Stimulated activated CD8-positive, alpha-beta memory T cell treated with anti-CD3 and anti-CD28 coated beads, Interleukin-4, amount 100 ng/mL, for 24 hours (primary cell): Measurements from ENCODE around the gene CAMTA1.

Experiments used
- DNase-seq: peaks from one replicate; pipeline ENCODE4 v3.0.0-alpha.2; 2020; ENCODE audit warnings: low read depth

CAMTA1 gene

DNA sequence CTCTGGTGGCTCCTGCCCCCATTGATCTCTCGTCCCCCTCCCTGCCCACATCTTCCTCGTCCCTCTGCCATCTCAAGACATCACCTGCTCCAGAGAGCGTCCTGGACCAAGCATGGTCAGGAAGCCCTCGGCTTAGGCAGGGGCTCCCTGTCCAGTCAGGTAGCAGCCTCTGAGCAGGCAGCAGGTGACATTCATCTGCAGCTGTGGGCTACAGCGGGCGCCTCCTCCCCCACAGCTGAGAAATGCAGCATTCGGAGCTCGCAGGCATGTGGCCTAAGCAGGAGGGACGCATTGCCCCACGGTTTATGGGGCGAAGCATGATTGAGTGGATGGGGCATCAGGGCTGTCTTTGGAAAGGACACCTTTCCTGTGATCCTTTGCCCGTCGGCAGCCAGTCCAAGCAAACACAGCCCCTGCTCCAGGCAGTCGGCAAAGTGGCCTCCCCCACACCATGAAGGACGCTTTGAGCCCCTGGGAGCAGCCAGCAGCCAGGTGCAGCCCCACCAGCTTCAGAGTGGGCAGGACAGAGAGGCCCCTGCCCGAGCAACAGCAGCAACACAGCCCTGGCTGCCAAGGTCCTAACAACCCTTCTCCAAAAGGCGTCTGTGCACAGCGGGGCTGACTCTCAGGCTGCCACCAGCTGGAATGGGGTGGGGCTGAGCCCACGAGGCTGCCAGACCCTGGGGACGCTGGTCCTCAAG, 751.8 kb downstream of the CAMTA1 start:
- no peak for DNase-seq

GRCh38 chr1:7538033-7538432, 752.8 kb downstream of the CAMTA1 start:
- DNase-seq = no peak

GRCh38 chr1:7538849-7539768, 753.9 kb downstream of the CAMTA1 start:
- no peak for DNase-seq

DNA sequence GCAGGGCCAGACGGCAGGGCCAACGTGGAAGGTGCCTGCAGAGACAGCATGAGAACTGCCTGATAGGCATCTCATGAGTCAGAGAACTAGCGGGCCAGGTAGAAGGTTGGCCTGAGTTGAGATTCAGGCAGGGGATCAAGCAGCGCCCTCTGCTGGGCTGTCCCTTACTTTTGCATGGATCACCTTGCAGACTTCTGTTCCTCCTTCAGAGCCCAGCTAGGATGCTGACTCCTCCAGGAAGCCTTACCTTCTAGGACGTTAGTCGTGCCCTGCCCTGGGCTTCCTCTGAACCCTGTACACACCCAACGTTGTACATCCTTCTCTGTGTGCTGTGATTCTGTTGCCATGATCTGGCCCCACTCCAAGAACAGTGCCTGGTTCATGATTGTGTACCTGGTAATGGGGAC, 754.5 kb downstream of the CAMTA1 start:
- DNase-seq = no peak

DNA sequence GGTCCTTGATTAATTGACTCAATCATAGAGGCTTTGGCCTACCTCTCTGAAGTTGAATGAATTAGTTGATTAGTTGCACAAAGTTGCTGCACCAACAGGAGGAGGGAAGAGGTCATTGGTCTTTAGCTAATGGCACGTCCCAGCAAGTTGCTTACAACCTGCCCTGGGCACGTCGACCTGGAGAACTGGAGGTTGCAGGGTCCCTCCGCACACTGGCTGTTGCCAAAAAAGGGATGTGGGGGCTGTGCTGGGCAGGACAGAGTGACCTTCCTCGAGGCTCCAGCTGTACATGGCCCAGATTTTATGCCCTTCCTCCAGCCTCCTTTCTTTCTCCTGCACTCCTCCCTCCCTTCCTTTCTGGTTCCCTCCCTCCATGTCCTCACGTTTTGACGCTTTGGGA, 755.6 kb downstream of the CAMTA1 start:
- DNase-seq = no peak

DNA sequence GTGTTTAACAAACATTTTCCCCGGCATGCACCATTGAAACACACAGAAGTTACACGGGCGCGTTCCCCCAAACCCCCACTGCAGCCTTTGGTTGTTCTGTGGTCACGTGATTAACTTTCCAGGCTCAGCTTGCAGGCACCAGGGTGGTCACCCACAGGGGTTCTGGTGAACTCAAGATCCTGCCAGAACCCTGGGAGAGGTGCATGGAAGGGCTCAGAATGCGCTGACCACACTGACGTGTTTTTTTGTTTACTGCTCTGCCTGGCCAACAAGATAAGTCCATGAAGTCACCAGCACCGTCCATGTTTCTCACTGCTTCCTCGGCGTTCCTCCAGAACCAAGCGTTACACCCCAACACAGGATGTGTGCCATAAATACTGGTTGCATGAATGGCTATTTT, 756.4 kb downstream of the CAMTA1 start:
- no peak for DNase-seq

DNA sequence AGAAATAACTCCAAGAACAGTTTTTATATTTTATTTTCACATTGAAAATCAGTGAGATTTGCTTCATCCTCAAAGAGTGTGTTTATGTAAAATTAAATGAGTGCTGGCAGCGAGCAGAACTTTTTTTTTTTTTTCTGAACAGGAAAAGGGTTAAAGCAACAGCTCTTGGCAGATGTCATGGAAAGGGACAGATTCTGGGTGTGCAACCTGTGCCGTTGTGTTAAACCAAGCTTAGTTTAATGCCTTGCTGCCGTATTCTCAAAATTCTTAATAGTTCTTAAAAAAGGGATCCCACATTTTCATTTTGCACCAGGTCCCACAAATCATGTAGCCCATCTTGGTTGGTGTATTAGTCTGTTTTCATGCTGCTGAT, 758.5 kb downstream of the CAMTA1 start:
- no peak for DNase-seq

DNA sequence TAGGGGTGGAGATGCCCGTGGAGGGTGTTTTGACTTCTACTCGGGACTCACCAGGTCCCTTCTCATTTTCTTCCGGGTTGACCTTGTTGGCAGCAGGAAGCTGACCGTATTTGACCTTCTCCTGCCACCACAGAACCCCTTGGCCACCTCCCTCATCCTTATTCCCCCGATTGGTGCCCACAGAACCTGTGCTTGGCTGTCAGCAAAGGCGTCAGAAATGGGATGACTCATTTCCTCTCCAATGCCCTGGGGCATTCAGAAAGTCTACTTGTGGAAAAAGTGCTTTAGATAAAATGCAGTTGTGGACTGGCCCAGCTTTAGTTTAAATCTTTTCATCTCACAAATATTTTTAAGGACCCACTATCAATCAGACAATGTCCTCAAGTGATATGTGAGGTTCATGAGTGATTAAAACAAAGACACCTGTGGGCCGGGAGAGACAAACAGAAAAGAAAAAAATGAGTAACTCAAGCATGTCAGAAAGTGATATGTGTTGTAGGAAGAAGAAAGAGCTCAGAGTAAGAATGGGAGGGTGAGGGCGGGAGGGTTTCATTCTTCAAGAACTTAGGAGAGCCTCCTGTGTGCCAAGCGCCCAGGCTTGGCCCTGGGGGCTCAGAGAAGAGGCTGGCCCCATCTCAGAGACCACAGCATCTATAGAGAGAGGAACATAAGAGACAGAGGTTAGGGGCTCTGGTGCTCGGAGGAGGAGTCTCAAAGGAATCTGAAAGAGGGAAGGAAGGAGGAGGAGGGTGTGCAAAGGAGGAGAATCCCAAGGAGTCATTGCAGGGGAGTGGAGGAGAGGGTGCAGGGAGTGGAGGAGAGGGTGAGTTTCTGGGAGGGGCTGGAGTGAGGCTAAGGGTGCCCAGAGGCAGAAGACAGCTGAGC, 764.3 kb downstream of the CAMTA1 start:
- peak; percentile 10 for DNase-seq

- no peak for DNase-seq
Measured at GRCh38 chr1:7550261-7550865, 765.1 kb downstream of the CAMTA1 start.

- no peak for DNase-seq
Measured at GRCh38 chr1:7550981-7551380, 765.7 kb downstream of the CAMTA1 start.

GRCh38 chr1:7551442-7551841, 766.2 kb downstream of the CAMTA1 start:
- DNase-seq = no peak

DNA sequence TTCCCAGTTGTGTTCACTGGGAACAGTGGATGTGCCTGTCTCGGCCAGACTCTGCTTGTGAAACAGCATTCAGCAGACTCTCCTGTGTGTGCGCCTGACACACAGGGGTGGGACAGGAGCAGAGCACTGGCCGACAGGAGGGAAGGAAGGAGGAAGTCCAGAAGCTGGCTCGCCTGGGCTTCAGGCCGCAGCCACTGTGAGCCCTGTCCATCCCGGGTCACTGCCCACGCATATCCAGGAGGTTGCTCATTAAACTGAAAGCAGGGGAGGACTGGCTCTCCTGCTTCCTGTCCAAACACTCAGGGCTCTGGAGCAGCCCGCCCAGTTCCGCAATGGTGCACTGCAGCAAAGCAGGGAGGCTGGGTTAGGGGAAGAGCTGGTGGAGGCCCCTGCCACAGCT, 767.1 kb downstream of the CAMTA1 start:
- DNase-seq = no peak

- no peak for DNase-seq
Measured at GRCh38 chr1:7553042-7553690, 767.9 kb downstream of the CAMTA1 start.

DNA sequence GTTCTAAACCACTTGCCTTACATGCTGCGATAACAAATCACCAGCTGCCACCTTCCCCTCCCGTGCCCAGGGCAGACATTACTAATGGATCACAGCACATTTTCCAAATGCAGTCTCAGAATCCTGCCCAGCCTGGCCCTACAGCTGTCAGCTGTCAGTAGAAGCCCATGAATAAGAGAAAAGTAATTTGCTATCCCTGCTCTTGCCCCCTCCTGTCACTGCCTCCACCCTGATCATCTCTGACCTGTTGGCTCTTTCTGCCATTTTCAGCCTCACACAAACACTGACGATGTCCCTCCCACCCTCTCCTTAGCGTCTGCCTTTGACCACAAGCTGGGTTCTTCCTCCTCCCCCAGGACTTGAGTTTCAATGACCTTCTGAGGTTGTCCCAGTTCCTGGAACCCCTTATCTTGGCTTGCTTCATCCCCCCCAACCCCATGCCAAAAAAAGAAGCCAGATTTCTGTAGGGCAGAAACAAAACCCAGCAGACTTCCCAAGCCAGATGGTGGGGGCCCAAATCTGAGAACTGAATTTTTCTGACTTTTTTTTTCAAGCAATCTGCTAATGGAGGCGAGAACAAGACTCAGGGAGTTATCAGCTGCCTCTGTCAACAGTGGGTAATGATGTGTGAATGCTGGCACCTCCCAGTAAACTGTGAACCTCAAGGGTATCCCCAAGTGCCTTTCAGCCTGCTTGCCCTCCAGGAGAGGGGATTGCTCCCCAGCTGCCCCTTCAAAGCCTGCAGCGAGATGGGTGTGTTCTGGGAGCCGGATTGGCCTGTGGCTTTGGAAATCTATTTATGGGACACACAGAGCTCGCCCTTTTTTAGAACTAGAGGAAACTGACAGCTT, 769.4 kb downstream of the CAMTA1 start:
- DNase-seq = no peak

GRCh38 chr1:7555391-7556185, 770.3 kb downstream of the CAMTA1 start:
- DNase-seq = no peak

DNA sequence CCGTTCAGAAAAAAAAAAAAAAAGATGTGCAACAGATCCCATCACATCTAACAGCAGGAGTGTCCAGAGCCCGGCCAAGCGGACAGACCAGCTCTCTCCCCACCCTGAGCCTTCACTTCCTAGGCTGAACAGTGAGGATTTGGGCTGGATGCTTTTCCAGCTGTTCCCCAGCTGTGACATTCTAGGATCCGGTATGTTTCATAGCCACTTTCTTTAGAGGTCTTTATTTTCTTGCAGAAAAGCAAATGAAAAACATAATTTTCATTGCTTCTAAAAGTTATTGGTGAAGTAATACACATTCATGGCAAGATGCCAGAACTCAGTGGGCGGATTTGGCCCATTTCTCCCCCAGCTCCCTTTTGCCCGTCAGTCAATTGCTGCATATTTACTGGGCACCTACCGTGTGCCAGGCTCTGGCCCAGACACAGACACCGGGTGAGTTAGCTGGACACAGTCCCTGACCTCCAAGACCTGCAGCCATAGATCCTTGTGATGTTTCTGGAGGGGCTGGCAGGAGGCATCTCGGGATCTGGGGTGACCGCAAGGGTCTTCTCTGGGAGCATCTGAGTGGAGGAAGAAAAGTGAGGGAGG, 772.1 kb downstream of the CAMTA1 start:
- no peak for DNase-seq

GRCh38 chr1:7558041-7558461, 772.8 kb downstream of the CAMTA1 start:
- DNase-seq = no peak

- DNase-seq = no peak
Measured at GRCh38 chr1:7558481-7558880, 773.2 kb downstream of the CAMTA1 start.
